C4-2B (cell line): ENCODE data around the gene TNFRSF12A.

ENCODE experiments used
- H3K27ac ChIP-seq: fragments of 450-650 bp; 2 replicates; pipeline ENCODE4 v1.5.1; 2017
- CTCF ChIP-seq: fragments of 450-650 bp; conservative IDR thresholded peaks from 2 replicates; pipeline ENCODE4 v1.5.1; 2017; ENCODE audit warnings: mild to moderate bottlenecking
- ZFX ChIP-seq: fragments of 450-650 bp; IDR thresholded peaks from 2 replicates; pipeline ENCODE4 v1.6.1; 2017

Gene TNFRSF12A

GRCh38 chr16:2996298-2996697 lies 23.9 kb upstream of the TNFRSF12A start:
- TF ChIP-seq CTCF (no peak), ZFX (no peak)
- H3K27ac ChIP-seq: no peak overlapping the region

GRCh38 chr16:2999929-3000328 lies 20.2 kb upstream of the TNFRSF12A start:
- TF ChIP-seq CTCF (no peak), ZFX (no peak)

GRCh38 chr16:3000540-3000939 lies 19.6 kb upstream of the TNFRSF12A start:
- TF ChIP-seq ZFX (no peak), CTCF (no peak)
- H3K27ac ChIP-seq: no peak overlapping the region

More at GRCh38 chr16:2999929-3000328, 20.2 kb upstream of the TNFRSF12A start:
- H3K27ac ChIP-seq: no peak overlapping the region

- no peak overlapping the region for H3K27ac ChIP-seq
- TF ChIP-seq CTCF (no peak), ZFX (no peak)
These were observed 18.9 kb upstream of the TNFRSF12A start for GRCh38 chr16:3001316-3001715.

GRCh38 chr16:3003582-3004270 lies 16.4 kb upstream of the TNFRSF12A start:
- peak overlapping the region; percentile 50; the same call in 1 of the 2 replicates for H3K27ac ChIP-seq
- no peak for TF ChIP-seq ZFX
- TF ChIP-seq CTCF: peak; percentile 74

GRCh38 chr16:3004319-3004718 lies 15.8 kb upstream of the TNFRSF12A start:
- TF ChIP-seq CTCF: no peak
- peak; percentile 41; the same call in 1 of the 2 replicates for TF ChIP-seq ZFX
- peak overlapping the region; percentile 50; the same call in 1 of the 2 replicates for H3K27ac ChIP-seq

GRCh38 chr16:3004781-3005284 lies 15.3 kb upstream of the TNFRSF12A start:
- peak overlapping the region; percentile 50 for H3K27ac ChIP-seq
- no peak for TF ChIP-seq ZFX
- TF ChIP-seq CTCF: no peak
